HG03097 (cell line): Measurements from ENCODE around the gene GRIK3.

Experiments used
- ATAC-seq: cut with Tn5 transposase; IDR thresholded peaks from one replicate; pipeline ENCODE4 v1.9.1; 2021; ENCODE audit not compliant: unreplicated experiment, low FRiP score

The GRIK3 gene

GRCh38 chr1:37017720-37018119, 16.6 kb downstream of the GRIK3 start:
- ATAC-seq, result no peak

GRCh38 chr1:37016121-37016520, 18.2 kb downstream of the GRIK3 start:
- ATAC-seq, result no peak

- no peak for ATAC-seq
Observed at GRCh38 chr1:37015713-37016112, 18.6 kb downstream of the GRIK3 start.

- ATAC-seq, result no peak
Observed at GRCh38 chr1:37012226-37012625, 22.1 kb downstream of the GRIK3 start.

GRCh38 chr1:37010011-37010410, 24.3 kb downstream of the GRIK3 start:
- no peak for ATAC-seq

GRCh38 chr1:37009521-37009920, 24.8 kb downstream of the GRIK3 start:
- ATAC-seq, result no peak

- ATAC-seq, result no peak
Observed at GRCh38 chr1:37006132-37006868, 28.0 kb downstream of the GRIK3 start.

GRCh38 chr1:37002898-37003297, 31.4 kb downstream of the GRIK3 start:
- no peak for ATAC-seq

GRCh38 chr1:37001703-37002102, 32.6 kb downstream of the GRIK3 start:
- no peak for ATAC-seq

GRCh38 chr1:36996106-36996505, 38.2 kb downstream of the GRIK3 start:
- ATAC-seq, result no peak

- no peak for ATAC-seq
Observed at GRCh38 chr1:36994868-36995267, 39.4 kb downstream of the GRIK3 start.

- no peak for ATAC-seq
Observed at GRCh38 chr1:36994294-36994693, 40.0 kb downstream of the GRIK3 start.

- no peak for ATAC-seq
Observed at GRCh38 chr1:36992139-36992943, 42.0 kb downstream of the GRIK3 start.

- ATAC-seq, result no peak
Observed at GRCh38 chr1:36991551-36991950, 42.8 kb downstream of the GRIK3 start.

- no peak for ATAC-seq
Observed at GRCh38 chr1:36990928-36991327, 43.4 kb downstream of the GRIK3 start.

- no peak for ATAC-seq
Observed at GRCh38 chr1:36989241-36989640, 45.1 kb downstream of the GRIK3 start.

- ATAC-seq, result no peak
Observed at GRCh38 chr1:36988741-36989193, 45.5 kb downstream of the GRIK3 start.

GRCh38 chr1:36988321-36988720, 46.0 kb downstream of the GRIK3 start:
- no peak for ATAC-seq

- no peak for ATAC-seq
Observed at GRCh38 chr1:36987276-36987675, 47.0 kb downstream of the GRIK3 start.

- no peak for ATAC-seq
Observed at GRCh38 chr1:36986241-36986985, 47.9 kb downstream of the GRIK3 start.

- ATAC-seq, result no peak
Observed at GRCh38 chr1:36984675-36985074, 49.6 kb downstream of the GRIK3 start.
